RWPE2 (cell line): Measurements from ENCODE around the gene PMEPA1.

Experiments used
- ATAC-seq: fragments of 200-7000 bp; cut with Tn5 transposase; 3 replicates; pipeline ENCODE4 v1.9.1; 2021; ENCODE audit warnings: low read depth
- DNase-seq: peaks from one replicate; pipeline ENCODE4 v3.0.0-alpha.2; 2020; ENCODE audit warnings: low spot score
- H3K27ac ChIP-seq: fragments of 450-650 bp; 2 replicates; pipeline ENCODE4 v1.5.1; 2017; ENCODE audit warnings: mild to moderate bottlenecking; ENCODE audit not compliant: poor library complexity, severe bottlenecking
- H3K27me3 ChIP-seq: fragments of 250-450 bp; sonication (Bioruptor Pico); 2 replicates; pipeline ENCODE4 v1.5.1; 2021; ENCODE audit warnings: mild to moderate bottlenecking, moderate library complexity; ENCODE audit not compliant: insufficient read depth, poor library complexity, severe bottlenecking
- H3K36me3 ChIP-seq: fragments of 250-450 bp; sonication (Bioruptor Pico); 2 replicates; pipeline ENCODE4 v1.5.1; 2020; ENCODE audit warnings: low read depth, mild to moderate bottlenecking, moderate library complexity
- H3K4me1 ChIP-seq: fragments of 250-450 bp; sonication (Bioruptor Pico); 2 replicates; pipeline ENCODE4 v1.5.1; 2021; ENCODE audit warnings: mild to moderate bottlenecking, moderate library complexity; ENCODE audit not compliant: insufficient read depth, poor library complexity, severe bottlenecking
- H3K4me3 ChIP-seq: fragments of 250-450 bp; sonication (Bioruptor Pico); 2 replicates; pipeline ENCODE4 v1.5.1; 2021; ENCODE audit warnings: mild to moderate bottlenecking, moderate library complexity; ENCODE audit not compliant: severe bottlenecking
- H3K9me3 ChIP-seq: fragments of 250-450 bp; sonication (Bioruptor Pico); 2 replicates; pipeline ENCODE4 v1.5.1; 2021; ENCODE audit warnings: mild to moderate bottlenecking, moderate library complexity; ENCODE audit not compliant: severe bottlenecking
- TF ChIP-seq, protein P1 (sequence below): fragments of 450-650 bp; IDR thresholded peaks from one replicate; pipeline ENCODE4 v1.5.1; 2017; ENCODE audit warnings: mild to moderate bottlenecking, moderate library complexity; ENCODE audit not compliant: poor library complexity, severe bottlenecking

Gene PMEPA1

DNA sequence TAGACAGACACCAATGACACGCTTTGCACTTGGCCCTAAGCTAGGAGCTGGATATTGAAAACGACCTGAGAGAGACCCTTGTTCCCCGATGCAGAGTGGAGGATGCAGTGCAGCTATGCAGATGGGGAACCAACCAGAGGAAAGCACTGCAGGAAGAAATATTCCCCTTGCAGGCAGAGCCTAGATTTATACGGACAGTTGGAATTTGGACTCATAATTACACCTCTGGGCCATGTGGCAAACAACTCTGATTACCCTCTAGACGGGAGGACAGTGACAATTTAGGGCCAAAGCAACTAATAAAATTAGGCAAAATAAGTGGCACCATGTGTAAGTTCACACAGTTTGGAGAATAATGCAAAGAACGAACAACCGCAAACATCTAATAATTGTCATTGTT, 12.3 kb downstream of the PMEPA1 start:
- Histone ChIP-seq H3K4me3 (no peak overlapping the region), H3K27ac (peak overlapping the region; percentile 100), H3K4me1 (peaks cover 92% of the 10 kb centered on the region), H3K27me3 (no peaks in the 10 kb centered on the region), H3K36me3 (peaks cover 56% of the 10 kb centered on the region), H3K9me3 (no peaks in the 10 kb centered on the region)
- DNase-seq (no peak), ATAC-seq (no peak)
- TF ChIP-seq, protein P1, sequence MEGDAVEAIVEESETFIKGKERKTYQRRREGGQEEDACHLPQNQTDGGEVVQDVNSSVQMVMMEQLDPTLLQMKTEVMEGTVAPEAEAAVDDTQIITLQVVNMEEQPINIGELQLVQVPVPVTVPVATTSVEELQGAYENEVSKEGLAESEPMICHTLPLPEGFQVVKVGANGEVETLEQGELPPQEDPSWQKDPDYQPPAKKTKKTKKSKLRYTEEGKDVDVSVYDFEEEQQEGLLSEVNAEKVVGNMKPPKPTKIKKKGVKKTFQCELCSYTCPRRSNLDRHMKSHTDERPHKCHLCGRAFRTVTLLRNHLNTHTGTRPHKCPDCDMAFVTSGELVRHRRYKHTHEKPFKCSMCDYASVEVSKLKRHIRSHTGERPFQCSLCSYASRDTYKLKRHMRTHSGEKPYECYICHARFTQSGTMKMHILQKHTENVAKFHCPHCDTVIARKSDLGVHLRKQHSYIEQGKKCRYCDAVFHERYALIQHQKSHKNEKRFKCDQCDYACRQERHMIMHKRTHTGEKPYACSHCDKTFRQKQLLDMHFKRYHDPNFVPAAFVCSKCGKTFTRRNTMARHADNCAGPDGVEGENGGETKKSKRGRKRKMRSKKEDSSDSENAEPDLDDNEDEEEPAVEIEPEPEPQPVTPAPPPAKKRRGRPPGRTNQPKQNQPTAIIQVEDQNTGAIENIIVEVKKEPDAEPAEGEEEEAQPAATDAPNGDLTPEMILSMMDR: no peak

DNA sequence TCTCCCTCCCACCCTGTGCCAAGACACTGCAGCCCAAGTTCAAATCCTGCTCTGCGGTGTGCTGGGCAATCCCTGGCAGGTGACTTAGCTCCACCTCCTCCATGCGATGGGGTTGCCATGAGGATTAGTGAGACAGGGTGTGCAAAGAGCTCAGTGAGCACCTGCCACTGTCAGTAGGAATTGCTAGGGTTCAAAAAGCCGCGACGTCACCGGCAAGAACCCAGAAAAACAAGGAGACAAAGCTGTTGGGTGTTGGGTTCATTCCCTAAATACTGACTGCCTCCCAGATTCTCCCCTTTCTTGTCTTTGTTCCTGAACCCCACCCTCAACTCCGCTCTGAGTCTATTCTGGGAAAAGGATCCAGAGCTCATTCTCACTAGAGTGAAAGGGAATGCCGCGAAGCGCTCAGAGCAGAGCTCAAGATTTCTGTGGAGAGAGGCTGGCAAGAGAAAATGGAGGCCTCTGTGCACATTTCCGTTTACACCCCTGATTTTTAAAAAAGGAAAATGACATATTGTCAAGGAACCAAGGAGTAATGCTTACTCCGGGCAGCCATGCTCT, 13.3 kb downstream of the PMEPA1 start:
- Histone ChIP-seq H3K9me3 (no peaks in the 10 kb centered on the region), H3K36me3 (peaks cover 54% of the 10 kb centered on the region), H3K27ac (peak overlapping the region; percentile 100), H3K4me1 (peaks cover 92% of the 10 kb centered on the region), H3K27me3 (no peaks in the 10 kb centered on the region), H3K4me3 (no peak overlapping the region)
- TF ChIP-seq, protein P1: no peak
- DNase-seq: no peak
- no peak for ATAC-seq

DNA sequence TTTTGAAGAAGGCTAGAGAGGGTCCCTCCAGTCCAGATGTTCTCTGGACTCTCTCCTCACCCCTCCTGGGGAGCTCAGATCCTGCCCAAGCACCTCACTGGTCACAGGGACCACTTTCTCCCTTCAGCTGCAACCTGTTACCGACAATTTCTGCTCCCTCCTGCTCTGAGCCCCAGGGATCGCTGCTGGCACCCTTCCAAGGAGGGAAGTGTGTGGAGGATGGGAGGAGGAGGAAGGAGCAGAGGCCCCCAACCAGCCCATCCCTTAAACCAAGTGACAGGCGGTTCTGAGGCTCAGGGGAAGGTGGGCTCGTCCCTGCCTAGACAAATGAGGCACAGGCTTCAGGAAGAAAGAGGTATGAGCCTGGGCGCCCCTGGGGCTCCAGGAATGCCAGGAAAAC, 13.9 kb downstream of the PMEPA1 start:
- ATAC-seq (no peak), DNase-seq (no peak)
- TF ChIP-seq, protein P1: no peak
- peak overlapping the region; percentile 100 for H3K27ac ChIP-seq
- peaks cover 92% of the 10 kb centered on the region for H3K4me1 ChIP-seq
- no peak overlapping the region for H3K4me3 ChIP-seq
- no peaks in the 10 kb centered on the region for H3K9me3 ChIP-seq
- H3K36me3 ChIP-seq: peaks cover 54% of the 10 kb centered on the region
- H3K27me3 ChIP-seq: no peaks in the 10 kb centered on the region

DNA sequence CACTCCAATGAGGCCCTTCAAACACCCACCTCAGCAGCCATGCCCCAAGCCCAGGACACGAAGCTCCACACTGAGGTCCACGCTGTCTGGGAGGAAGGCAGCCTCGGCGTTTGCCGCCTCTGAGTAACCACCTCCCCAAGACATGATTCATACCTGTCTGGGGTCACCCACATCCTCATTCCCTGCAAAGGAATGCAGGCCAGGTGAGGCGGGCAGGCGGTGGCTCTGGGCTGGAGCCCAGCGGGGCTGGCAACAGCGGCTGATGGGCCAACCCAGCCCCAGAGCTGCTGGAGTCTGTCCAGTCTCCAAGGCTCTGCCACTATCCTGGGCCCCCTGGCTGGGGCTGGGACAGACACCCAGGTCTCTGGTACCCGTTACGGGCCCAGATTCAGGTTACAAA, 14.8 kb downstream of the PMEPA1 start:
- Histone ChIP-seq H3K27me3 (no peaks in the 10 kb centered on the region), H3K4me3 (no peak overlapping the region), H3K36me3 (peaks cover 57% of the 10 kb centered on the region), H3K4me1 (peaks cover 91% of the 10 kb centered on the region), H3K27ac (peak overlapping the region; percentile 100), H3K9me3 (no peaks in the 10 kb centered on the region)
- DNase-seq (peak; percentile 100), ATAC-seq (peak; percentile 54)
- TF ChIP-seq, protein P1: no peak

DNA sequence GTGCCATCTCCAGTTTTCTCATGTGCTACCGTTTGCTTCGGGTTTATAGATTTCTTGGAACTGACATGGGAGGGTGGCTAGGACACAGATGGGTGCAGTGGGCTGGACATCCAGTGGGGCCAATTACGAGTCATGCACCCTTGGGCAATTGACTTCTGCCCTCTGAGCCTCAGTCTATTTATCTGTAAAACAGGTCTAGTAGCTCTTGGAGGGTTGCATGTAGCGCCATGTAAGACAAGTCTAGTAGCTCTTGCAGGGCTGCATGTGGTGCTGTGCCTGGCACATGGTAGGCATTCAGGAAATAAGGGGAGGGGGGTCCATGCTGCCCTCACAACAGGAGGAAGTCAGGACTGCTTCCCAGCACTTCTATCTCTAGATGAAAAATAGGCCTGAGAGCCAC, 15.3 kb downstream of the PMEPA1 start:
- peaks cover 57% of the 10 kb centered on the region for H3K36me3 ChIP-seq
- H3K4me3 ChIP-seq: no peak overlapping the region
- H3K4me1 ChIP-seq: peaks cover 91% of the 10 kb centered on the region
- H3K27me3 ChIP-seq: no peaks in the 10 kb centered on the region
- DNase-seq (no peak), ATAC-seq (no peak)
- no peaks in the 10 kb centered on the region for H3K9me3 ChIP-seq
- peak overlapping the region; percentile 100 for H3K27ac ChIP-seq
- TF ChIP-seq, protein P1: no peak
